ENCODE measurements around the gene METAP1D.

DNA sequence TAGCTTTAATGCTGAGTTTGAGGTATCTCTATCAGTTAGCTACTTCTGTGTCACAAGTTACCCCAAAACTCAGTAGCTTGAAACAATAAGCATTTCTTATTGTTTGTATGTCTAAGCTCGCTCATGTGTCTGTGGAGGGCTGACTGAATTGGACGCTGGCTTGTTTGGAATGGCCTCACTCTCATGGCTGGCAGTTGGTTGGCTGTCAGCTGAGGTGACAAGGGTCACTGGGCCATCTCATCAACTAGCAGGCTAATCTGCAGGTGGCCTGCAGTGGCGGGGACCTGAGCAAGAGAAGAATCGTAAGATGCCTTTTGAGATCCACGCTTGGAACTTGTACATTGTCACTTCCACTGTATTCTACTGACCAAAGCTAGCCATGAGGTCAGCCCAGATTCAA, 116.4 kb downstream of the METAP1D start:
- TF ChIP-seq, protein P1, sequence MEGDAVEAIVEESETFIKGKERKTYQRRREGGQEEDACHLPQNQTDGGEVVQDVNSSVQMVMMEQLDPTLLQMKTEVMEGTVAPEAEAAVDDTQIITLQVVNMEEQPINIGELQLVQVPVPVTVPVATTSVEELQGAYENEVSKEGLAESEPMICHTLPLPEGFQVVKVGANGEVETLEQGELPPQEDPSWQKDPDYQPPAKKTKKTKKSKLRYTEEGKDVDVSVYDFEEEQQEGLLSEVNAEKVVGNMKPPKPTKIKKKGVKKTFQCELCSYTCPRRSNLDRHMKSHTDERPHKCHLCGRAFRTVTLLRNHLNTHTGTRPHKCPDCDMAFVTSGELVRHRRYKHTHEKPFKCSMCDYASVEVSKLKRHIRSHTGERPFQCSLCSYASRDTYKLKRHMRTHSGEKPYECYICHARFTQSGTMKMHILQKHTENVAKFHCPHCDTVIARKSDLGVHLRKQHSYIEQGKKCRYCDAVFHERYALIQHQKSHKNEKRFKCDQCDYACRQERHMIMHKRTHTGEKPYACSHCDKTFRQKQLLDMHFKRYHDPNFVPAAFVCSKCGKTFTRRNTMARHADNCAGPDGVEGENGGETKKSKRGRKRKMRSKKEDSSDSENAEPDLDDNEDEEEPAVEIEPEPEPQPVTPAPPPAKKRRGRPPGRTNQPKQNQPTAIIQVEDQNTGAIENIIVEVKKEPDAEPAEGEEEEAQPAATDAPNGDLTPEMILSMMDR (IDR thresholded peaks at IDR 0.05), result no peak
- no peak for TF ChIP-seq POLR2A (IDR thresholded peaks at IDR 0.05)

Measured in thyroid gland (tissue), 4 donors.